Measurements from ENCODE around the gene DYNC2H1.

GRCh38 chr11:103326070-103326794 is 217.0 kb downstream of the DYNC2H1 start:
- TF ChIP-seq CTCF (IDR thresholded peaks at IDR 0.05) (peak; percentile 93), SIN3A (IDR thresholded peaks at IDR 0.05; ENCODE audit: borderline replicate concordance, insufficient read depth, low read depth, low read length) (no peak), POLR2AphosphoS5 (IDR thresholded peaks at IDR 0.05; ENCODE audit: low read depth, low read length) (no peak), TCF7L2 (IDR thresholded peaks at IDR 0.05; ENCODE audit: low read depth, low read length) (no peak)
- TF ChIP-seq, protein P1, sequence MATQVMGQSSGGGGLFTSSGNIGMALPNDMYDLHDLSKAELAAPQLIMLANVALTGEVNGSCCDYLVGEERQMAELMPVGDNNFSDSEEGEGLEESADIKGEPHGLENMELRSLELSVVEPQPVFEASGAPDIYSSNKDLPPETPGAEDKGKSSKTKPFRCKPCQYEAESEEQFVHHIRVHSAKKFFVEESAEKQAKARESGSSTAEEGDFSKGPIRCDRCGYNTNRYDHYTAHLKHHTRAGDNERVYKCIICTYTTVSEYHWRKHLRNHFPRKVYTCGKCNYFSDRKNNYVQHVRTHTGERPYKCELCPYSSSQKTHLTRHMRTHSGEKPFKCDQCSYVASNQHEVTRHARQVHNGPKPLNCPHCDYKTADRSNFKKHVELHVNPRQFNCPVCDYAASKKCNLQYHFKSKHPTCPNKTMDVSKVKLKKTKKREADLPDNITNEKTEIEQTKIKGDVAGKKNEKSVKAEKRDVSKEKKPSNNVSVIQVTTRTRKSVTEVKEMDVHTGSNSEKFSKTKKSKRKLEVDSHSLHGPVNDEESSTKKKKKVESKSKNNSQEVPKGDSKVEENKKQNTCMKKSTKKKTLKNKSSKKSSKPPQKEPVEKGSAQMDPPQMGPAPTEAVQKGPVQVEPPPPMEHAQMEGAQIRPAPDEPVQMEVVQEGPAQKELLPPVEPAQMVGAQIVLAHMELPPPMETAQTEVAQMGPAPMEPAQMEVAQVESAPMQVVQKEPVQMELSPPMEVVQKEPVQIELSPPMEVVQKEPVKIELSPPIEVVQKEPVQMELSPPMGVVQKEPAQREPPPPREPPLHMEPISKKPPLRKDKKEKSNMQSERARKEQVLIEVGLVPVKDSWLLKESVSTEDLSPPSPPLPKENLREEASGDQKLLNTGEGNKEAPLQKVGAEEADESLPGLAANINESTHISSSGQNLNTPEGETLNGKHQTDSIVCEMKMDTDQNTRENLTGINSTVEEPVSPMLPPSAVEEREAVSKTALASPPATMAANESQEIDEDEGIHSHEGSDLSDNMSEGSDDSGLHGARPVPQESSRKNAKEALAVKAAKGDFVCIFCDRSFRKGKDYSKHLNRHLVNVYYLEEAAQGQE (IDR thresholded peaks at IDR 0.05; ENCODE audit: insufficient read depth in 1 of 2, low read depth in 2 of 2, low read length in 1 of 2), result no peak

Measured in Panc1 (cell line).